Right atrium auricular region (tissue), 2 donors: ENCODE data around the gene CZIB. TPM values are rescaled to one million over a fixed set of nuclear protein-coding genes. Genes with fewer than 3 reads are reported as not detected.

Experiments
- DNase-seq: peaks from one replicate; pipeline ENCODE4 v3.0.0-alpha.2; 2019; ENCODE audit warnings: low spot score
- H3K27ac ChIP-seq, 2 donors: fragments of 200-600 bp; sonication (generic); 1 replicate in 1 of 2; 2 replicates in 1 of 2; pipeline ENCODE4 v1.5.1; 2016 to 2019
- H3K27me3 ChIP-seq, 2 donors: fragments of 200-600 bp; sonication (generic); one replicate each; pipeline versions ENCODE4 v1.5.1 to v1.6.0; 2017 to 2019
- H3K36me3 ChIP-seq: fragments of 200-600 bp; sonication (generic); one replicate; pipeline ENCODE4 v1.5.1; 2016
- H3K4me1 ChIP-seq, 2 donors: fragments of 200-600 bp; sonication (generic); one replicate each; pipeline versions ENCODE4 v1.5.1 to v1.6.0; 2017 to 2019
- H3K4me3 ChIP-seq, 2 donors: fragments of 200-600 bp; sonication (generic); 1 replicate in 1 of 2; 2 replicates in 1 of 2; pipeline ENCODE4 v1.5.1; 2017 to 2019; ENCODE audit warnings: mild to moderate bottlenecking in 1 of 2, moderate library complexity in 1 of 2
- H3K9me3 ChIP-seq, 2 donors: fragments of 200-600 bp; sonication (generic); one replicate each; pipeline ENCODE4 v1.5.1; 2019
- CTCF ChIP-seq, 2 donors: fragments of 200-600 bp; sonication (generic); IDR thresholded peaks; one replicate each; pipeline ENCODE4 v1.5.1; 2019; ENCODE audit warnings: antibody characterized with exemption in 2 of 2
- total RNA-seq, 2 donors: library from RNA; depleted of rRNA; stranded (reverse); fragments of >200 nt; gene quantifications; one replicate each; pipeline ENCODE4 v1.1.0, GENCODE V29; 2016

The CZIB gene
- total RNA-seq, 2 donors from 2014 or later, result 36.8 to 38.2 TPM

- H3K27me3 ChIP-seq, result no peaks in the 10 kb centered on the region
- H3K4me3 ChIP-seq, result no peak overlapping the region
- no peaks in the 10 kb centered on the region for H3K4me1 ChIP-seq
- DNase-seq, result no peak
- TF ChIP-seq CTCF (IDR thresholded peaks at IDR 0.05), result no peak
- no peaks in the 10 kb centered on the region for H3K9me3 ChIP-seq
- no peaks in the 10 kb centered on the region for H3K36me3 ChIP-seq
- no peak overlapping the region for H3K27ac ChIP-seq
Measured at GRCh38 chr1:53165408-53165961, 54.9 kb downstream of the CZIB start.

Other genes starting within 250 kb of the CZIB start
- 10 to 100 TPM; 44.1 to 47.2 TPM for gene PODN, start 158.4 kb downstream of the CZIB start, total RNA-seq
- under 1 TPM; 0.56 to 0.71 TPM for gene SLC1A7, start 78.0 kb downstream of the CZIB start, total RNA-seq
- gene CPT2, start 23.8 kb downstream of the CZIB start, total RNA-seq, result 10 to 100 TPM; 16.0 to 33.6 TPM
- gene MAGOH, start 17.9 kb upstream of the CZIB start, total RNA-seq, result 10 to 100 TPM; 21.9 to 22.1 TPM
- gene LRP8, start 107.4 kb upstream of the CZIB start, total RNA-seq, result 1 to 10 TPM; 2.2 to 3.6 TPM
- gene DMRTB1, start 238.8 kb upstream of the CZIB start, total RNA-seq, result not detected